Measurements from ENCODE around the gene FBXO30.

Gene FBXO30

DNA sequence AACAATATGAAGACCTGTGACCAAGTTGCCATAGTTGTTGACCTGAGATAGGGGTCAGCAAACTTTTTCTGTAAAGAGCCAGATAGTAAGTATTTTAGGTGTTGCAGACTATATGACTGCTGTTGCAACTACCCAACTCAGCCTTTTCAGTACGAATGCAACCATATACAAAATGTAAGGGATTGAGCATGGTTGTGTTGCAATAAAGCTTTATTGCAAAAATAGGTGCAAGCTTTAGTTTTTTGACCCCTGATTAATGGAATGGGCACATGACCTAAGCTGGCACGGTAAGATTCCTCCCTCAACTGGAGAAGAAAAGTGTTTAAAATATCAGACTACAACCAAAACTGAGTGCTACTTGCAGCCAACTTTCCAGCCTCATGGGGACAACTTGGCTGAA lies 62.0 kb downstream of the FBXO30 start:
- no peak for DNase-seq (ENCODE audit: low read depth in 2 of 2)

DNA sequence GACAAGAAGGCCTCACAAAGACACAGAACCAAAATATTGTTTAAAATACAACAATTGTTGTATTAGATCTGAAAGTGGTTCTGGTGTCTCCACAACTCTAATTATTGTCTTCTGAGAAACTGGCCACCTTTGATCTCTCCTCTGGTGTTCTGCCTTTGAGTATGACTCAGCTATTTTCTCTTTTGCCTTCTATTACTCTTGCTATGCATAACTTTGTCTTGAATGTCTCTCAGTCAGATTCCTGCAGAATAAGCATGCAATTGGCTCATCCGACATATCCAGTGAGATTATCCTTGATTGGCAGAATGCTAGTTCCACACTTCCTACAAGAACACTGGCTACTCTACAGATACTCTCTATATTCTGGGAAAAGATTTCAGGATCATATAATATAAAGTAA lies 65.0 kb downstream of the FBXO30 start:
- no peak for DNase-seq (ENCODE audit: low read depth in 2 of 2)

DNA sequence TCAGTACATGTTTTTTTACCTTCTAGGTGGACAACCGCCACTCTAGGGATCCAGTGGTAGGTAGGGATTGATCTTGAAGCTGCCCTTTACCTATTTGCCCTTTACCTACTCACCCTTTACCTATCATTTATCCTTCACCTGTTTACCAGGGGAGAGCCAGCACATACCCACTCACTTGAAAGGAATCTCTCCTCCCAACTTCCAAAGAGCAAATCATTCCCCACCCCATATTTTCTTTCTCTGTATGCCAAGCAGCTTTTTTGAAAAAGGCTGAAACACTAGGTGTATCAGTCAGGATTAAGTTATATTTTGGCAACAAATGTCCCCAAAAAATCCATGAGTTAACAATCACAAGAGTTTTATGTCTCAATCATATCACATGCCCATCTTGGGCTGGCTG lies 68.7 kb downstream of the FBXO30 start:
- no peak for DNase-seq (ENCODE audit: low read depth in 2 of 2)

DNA sequence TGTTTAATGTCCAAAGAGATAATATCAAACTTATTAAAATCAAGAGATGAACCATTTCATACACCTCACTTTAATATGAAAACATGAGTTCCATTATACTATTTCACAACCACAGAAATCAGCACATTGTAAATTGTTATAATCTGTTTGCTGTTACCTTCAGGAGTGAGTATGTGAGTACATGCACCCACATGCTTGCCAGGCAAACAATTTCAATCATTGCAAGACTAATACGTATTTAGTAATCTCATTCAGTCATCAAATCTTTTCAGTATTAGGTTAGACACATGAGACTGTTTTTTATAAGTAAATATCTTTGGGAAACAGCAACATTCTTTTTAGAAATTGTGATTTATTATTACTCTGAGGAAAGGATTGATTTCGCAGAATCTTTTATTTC lies 70.0 kb downstream of the FBXO30 start:
- DNase-seq (ENCODE audit: low read depth in 2 of 2) = no peak

All from stimulated activated CD8-positive, alpha-beta memory T cell treated with anti-CD3 and anti-CD28 coated beads, Interleukin-2, amount 100 ng/mL, for 48 hours (primary cell).